DMS 273 (cell line): Measurements from ENCODE around the gene SIN3A.

Source experiments
- DNase-seq: peaks from one replicate; lab custom pipeline; 2025; ENCODE audit not compliant: unreplicated experiment; lab: John Stamatoyannopoulos, UW

Gene SIN3A

GRCh38 chr15:75380773-75381172 is 70.7 kb downstream of the SIN3A start:
- no peak for DNase-seq

GRCh38 chr15:75371901-75372688 is 79.4 kb downstream of the SIN3A start:
- no peak for DNase-seq

- DNase-seq: no peak
Measured at GRCh38 chr15:75371486-75371885, 80.0 kb downstream of the SIN3A start.

- no peak for DNase-seq
Measured at GRCh38 chr15:75369897-75370581, 81.5 kb downstream of the SIN3A start.

- DNase-seq: peak; percentile 42
Measured at GRCh38 chr15:75368689-75369239, 82.7 kb downstream of the SIN3A start.

GRCh38 chr15:75367913-75368688 is 83.4 kb downstream of the SIN3A start, which contains the start of gene MAN2C1:
TSS of gene MAN2C1 (minus strand) at chr15:75368607. CDS start at chr15:75368583, 24 bp downstream.
- peak; percentile 96 for DNase-seq

- no peak for DNase-seq
Measured at GRCh38 chr15:75367406-75367912, 84.0 kb downstream of the SIN3A start.

GRCh38 chr15:75367006-75367405 is 84.5 kb downstream of the SIN3A start:
- DNase-seq: no peak

- DNase-seq: no peak
Measured at GRCh38 chr15:75366163-75366562, 85.3 kb downstream of the SIN3A start.

GRCh38 chr15:75364881-75365280 is 86.6 kb downstream of the SIN3A start:
- DNase-seq: no peak

- no peak for DNase-seq
Measured at GRCh38 chr15:75363786-75364185, 87.7 kb downstream of the SIN3A start.

- no peak for DNase-seq
Measured at GRCh38 chr15:75362642-75363249, 88.7 kb downstream of the SIN3A start.

- DNase-seq: no peak
Measured at GRCh38 chr15:75361989-75362641, 89.4 kb downstream of the SIN3A start.

GRCh38 chr15:75361361-75361988 is 90.0 kb downstream of the SIN3A start:
- no peak for DNase-seq

GRCh38 chr15:75360856-75361255 is 90.6 kb downstream of the SIN3A start:
- DNase-seq: no peak

GRCh38 chr15:75360391-75360790 is 91.1 kb downstream of the SIN3A start:
- no peak for DNase-seq

- no peak for DNase-seq
Measured at GRCh38 chr15:75359537-75360250, 91.8 kb downstream of the SIN3A start.

- no peak for DNase-seq
Measured at GRCh38 chr15:75358771-75359536, 92.5 kb downstream of the SIN3A start.
